Left lung (tissue), 10 donors: ENCODE measurements around the gene ADGRB2. TPM values are rescaled to one million over a fixed set of nuclear protein-coding genes. Genes with fewer than 3 reads are reported as not detected.

Experiments used
- ATAC-seq: fragments of 200-7000 bp; cut with Tn5 transposase; one replicate; pipeline ENCODE4 v1.9.1; 2020; ENCODE audit warnings: moderate library complexity
- DNase-seq, 4 donors: peaks; one replicate each; pipeline ENCODE4 v3.0.0-alpha.2; 2013 to 2020
- H3K27ac ChIP-seq, 2 donors: fragments of 200-600 bp; sonication (generic) in 1 of 2; one replicate each; pipeline versions ENCODE4 v1.5.0 to v1.8.0; 2020 to 2021
- H3K27me3 ChIP-seq, 2 donors: fragments of 200-600 bp; sonication (generic) in 1 of 2; one replicate each; pipeline versions ENCODE4 v1.5.0 to v1.8.0; 2020 to 2021
- H3K36me3 ChIP-seq, 2 donors: fragments of 200-600 bp; sonication (generic) in 1 of 2; one replicate each; pipeline versions ENCODE4 v1.5.0 to v1.8.0; 2020 to 2021
- H3K4me1 ChIP-seq, 2 donors: fragments of 200-600 bp; one replicate each; pipeline ENCODE4 v1.8.0; 2021
- H3K4me3 ChIP-seq, 2 donors: fragments of 200-600 bp; sonication (generic) in 1 of 2; one replicate each; pipeline versions ENCODE4 v1.5.0 to v1.8.0; 2020 to 2021; ENCODE audit warnings: mild to moderate bottlenecking in 1 of 2
- H3K9me3 ChIP-seq, 2 donors: fragments of 200-600 bp; sonication (generic) in 1 of 2; one replicate each; pipeline versions ENCODE4 v1.5.0 to v1.8.0; 2020 to 2021
- CTCF ChIP-seq, 2 donors: fragments of 200-600 bp; sonication (generic) in 1 of 2; IDR thresholded peaks; one replicate each; pipeline versions ENCODE4 v1.5.0 to v1.8.0; 2021; ENCODE audit warnings: antibody characterized with exemption in 2 of 2
- intact Hi-C, 2 donors: fragments of 100-400 bp; cut with DNase I; formaldehyde crosslinking; loops; one replicate each; pipeline versions ENCODE4 v1.11.2 to v1.14.2; 2022
- polyA plus RNA-seq, 6 donors: library from polyadenylated mRNA; unstranded; fragments of 120-200 nt; gene quantifications; one replicate each; pipeline ENCODE4 v1.2.1, GENCODE V29; 2013; ENCODE audit not compliant: insufficient read length in 6 of 6
- total RNA-seq, 2 donors: library from RNA; stranded (reverse); fragmentation: NEBNext Ultra II Directional; extraction: Animal tissue kit (Norgen Biotek cat#: 25700); gene quantifications; one replicate each; pipeline ENCODE4 v1.2.1, GENCODE V29; 2021
- donor health status: DM: no; HTN: yes; CAD: no.
- donor health status: DM: no; HTN: no; CAD: no.

Gene ADGRB2
- total and polyA plus RNA-seq, 8 donors = 1.8 to 27.1 (median 16.7) TPM

GRCh38 chr1:31807273-31808048 is 43.3 kb upstream of the ADGRB2 start:
- no peaks in the 10 kb centered on the region for H3K27me3 ChIP-seq
- no peak overlapping the region for H3K4me3 ChIP-seq
- ATAC-seq (no peak), DNase-seq (no peak)
- TF ChIP-seq CTCF (IDR thresholded peaks at IDR 0.05) = no peak
- H3K36me3 ChIP-seq = no peaks in the 10 kb centered on the region
- H3K27ac ChIP-seq = no peak overlapping the region
- no peaks in the 10 kb centered on the region for H3K9me3 ChIP-seq
- H3K4me1 ChIP-seq = no peaks in the 10 kb centered on the region
- intact Hi-C loops = no loop called here

GRCh38 chr1:31805318-31805717 is 41.2 kb upstream of the ADGRB2 start:
- TF ChIP-seq CTCF (IDR thresholded peaks at IDR 0.05) = no peak

GRCh38 chr1:31804098-31804497 is 40.0 kb upstream of the ADGRB2 start:
- DNase-seq (no peak), ATAC-seq (no peak)
- Histone ChIP-seq H3K9me3 (no peaks in the 10 kb centered on the region), H3K27ac (no peak overlapping the region), H3K4me3 (no peak overlapping the region), H3K36me3 (no peaks in the 10 kb centered on the region), H3K4me1 (peaks cover 0 to 3% of the 10 kb centered on the region in 2 donors), H3K27me3 (no peaks in the 10 kb centered on the region)
- intact Hi-C loops = no loop called here
- no peak for TF ChIP-seq CTCF (IDR thresholded peaks at IDR 0.05)

More at GRCh38 chr1:31805318-31805717, 41.2 kb upstream of the ADGRB2 start:
- Histone ChIP-seq H3K4me1 (peaks cover 0 to 3% of the 10 kb centered on the region in 2 donors), H3K27ac (no peak overlapping the region), H3K9me3 (no peaks in the 10 kb centered on the region), H3K36me3 (no peaks in the 10 kb centered on the region), H3K4me3 (no peak overlapping the region), H3K27me3 (no peaks in the 10 kb centered on the region)
- DNase-seq (no peak), ATAC-seq (no peak)
- intact Hi-C loops = no loop called here

- no peaks in the 10 kb centered on the region for H3K9me3 ChIP-seq
- intact Hi-C loops = no loop called here
- H3K4me3 ChIP-seq = no peak overlapping the region
- H3K36me3 ChIP-seq = no peaks in the 10 kb centered on the region
- DNase-seq = no peak
- H3K27ac ChIP-seq = no peak overlapping the region
- H3K27me3 ChIP-seq = peaks cover 0 to 3% of the 10 kb centered on the region in 2 donors
- ATAC-seq = no peak
- peaks cover 0 to 3% of the 10 kb centered on the region in 2 donors for H3K4me1 ChIP-seq
- no peak for TF ChIP-seq CTCF (IDR thresholded peaks at IDR 0.05)
These were observed 39.5 kb upstream of the ADGRB2 start for GRCh38 chr1:31803610-31804009.

- no peak for ATAC-seq
- no peak for TF ChIP-seq CTCF (IDR thresholded peaks at IDR 0.05)
- Histone ChIP-seq H3K27ac (peak overlapping the region in 1 of 2 donors; percentile 1), H3K4me1 (peaks cover 0 to 3% of the 10 kb centered on the region in 2 donors), H3K9me3 (no peaks in the 10 kb centered on the region), H3K27me3 (peaks cover 0 to 15% of the 10 kb centered on the region in 2 donors), H3K4me3 (no peak overlapping the region), H3K36me3 (no peaks in the 10 kb centered on the region)
- intact Hi-C loops = no loop called here
- no peak for DNase-seq
These were observed 38.3 kb upstream of the ADGRB2 start for GRCh38 chr1:31802190-31803150.
